ENCODE results near the gene HSD17B3.
A peak's percentile ranks its signal among the peaks of the same experiment; 100 is the strongest.

The HSD17B3 gene

GRCh38 chr9:96216583-96216982, 85.4 kb downstream of the HSD17B3 start:
- Histone ChIP-seq H3K9ac (ENCODE audit: low read depth, low read length) (no peak overlapping the region), H3K27ac (ENCODE audit: low read depth, low read length) (no peak overlapping the region), H3K27me3 (ENCODE audit: control insufficient read depth, insufficient read depth, low read length) (peaks cover 10% of the 10 kb centered on the region), H3K4me3 (ENCODE audit: low read depth, low read length) (no peak overlapping the region), H3K36me3 (ENCODE audit: control insufficient read depth, insufficient read depth, low read length) (no peaks in the 10 kb centered on the region), H3K9me3 (ENCODE audit: control insufficient read depth, insufficient read depth, low read length) (no peaks in the 10 kb centered on the region), H3K4me1 (ENCODE audit: control insufficient read depth, insufficient read depth, low read length) (peaks cover 16% of the 10 kb centered on the region; the same call in 1 of the 2 replicates)

GRCh38 chr9:96215841-96216240, 86.1 kb downstream of the HSD17B3 start:
- Histone ChIP-seq H3K27ac (ENCODE audit: low read depth, low read length) (no peak overlapping the region), H3K36me3 (ENCODE audit: control insufficient read depth, insufficient read depth, low read length) (no peaks in the 10 kb centered on the region), H3K9ac (ENCODE audit: low read depth, low read length) (no peak overlapping the region), H3K9me3 (ENCODE audit: control insufficient read depth, insufficient read depth, low read length) (no peaks in the 10 kb centered on the region), H3K4me1 (ENCODE audit: control insufficient read depth, insufficient read depth, low read length) (peaks cover 16% of the 10 kb centered on the region; the same call in 1 of the 2 replicates), H3K4me3 (ENCODE audit: low read depth, low read length) (no peak overlapping the region), H3K27me3 (ENCODE audit: control insufficient read depth, insufficient read depth, low read length) (peaks cover 10% of the 10 kb centered on the region)

GRCh38 chr9:96214635-96215034, 87.3 kb downstream of the HSD17B3 start:
- H3K4me3 ChIP-seq (ENCODE audit: low read depth, low read length) = no peak overlapping the region
- H3K27ac ChIP-seq (ENCODE audit: low read depth, low read length) = no peak overlapping the region
- peaks cover 16% of the 10 kb centered on the region; the same call in 1 of the 2 replicates for H3K4me1 ChIP-seq (ENCODE audit: control insufficient read depth, insufficient read depth, low read length)
- H3K9ac ChIP-seq (ENCODE audit: low read depth, low read length) = no peak overlapping the region
- peaks cover 10% of the 10 kb centered on the region for H3K27me3 ChIP-seq (ENCODE audit: control insufficient read depth, insufficient read depth, low read length)
- no peaks in the 10 kb centered on the region for H3K36me3 ChIP-seq (ENCODE audit: control insufficient read depth, insufficient read depth, low read length)
- H3K9me3 ChIP-seq (ENCODE audit: control insufficient read depth, insufficient read depth, low read length) = no peaks in the 10 kb centered on the region

- Histone ChIP-seq H3K36me3 (ENCODE audit: control insufficient read depth, insufficient read depth, low read length) (no peaks in the 10 kb centered on the region), H3K4me1 (ENCODE audit: control insufficient read depth, insufficient read depth, low read length) (peaks cover 5% of the 10 kb centered on the region; the same call in 1 of the 2 replicates), H3K9me3 (ENCODE audit: control insufficient read depth, insufficient read depth, low read length) (no peaks in the 10 kb centered on the region), H3K4me3 (ENCODE audit: low read depth, low read length) (no peak overlapping the region), H3K9ac (ENCODE audit: low read depth, low read length) (no peak overlapping the region), H3K27ac (ENCODE audit: low read depth, low read length) (no peak overlapping the region), H3K27me3 (ENCODE audit: control insufficient read depth, insufficient read depth, low read length) (no peaks in the 10 kb centered on the region)
These were observed 92.3 kb downstream of the HSD17B3 start for GRCh38 chr9:96209407-96210271.

- Histone ChIP-seq H3K27ac (ENCODE audit: low read depth, low read length) (no peak overlapping the region), H3K36me3 (ENCODE audit: control insufficient read depth, insufficient read depth, low read length) (no peaks in the 10 kb centered on the region), H3K4me1 (ENCODE audit: control insufficient read depth, insufficient read depth, low read length) (peaks cover 5% of the 10 kb centered on the region), H3K9me3 (ENCODE audit: control insufficient read depth, insufficient read depth, low read length) (no peaks in the 10 kb centered on the region), H3K27me3 (ENCODE audit: control insufficient read depth, insufficient read depth, low read length) (no peaks in the 10 kb centered on the region), H3K4me3 (ENCODE audit: low read depth, low read length) (no peak overlapping the region), H3K9ac (ENCODE audit: low read depth, low read length) (no peak overlapping the region)
These were observed 95.7 kb downstream of the HSD17B3 start for GRCh38 chr9:96206156-96206751.

GRCh38 chr9:96204853-96205252, 97.1 kb downstream of the HSD17B3 start:
- Histone ChIP-seq H3K27ac (ENCODE audit: low read depth, low read length) (no peak overlapping the region), H3K4me3 (ENCODE audit: low read depth, low read length) (no peak overlapping the region), H3K9ac (ENCODE audit: low read depth, low read length) (no peak overlapping the region), H3K27me3 (ENCODE audit: control insufficient read depth, insufficient read depth, low read length) (no peaks in the 10 kb centered on the region), H3K36me3 (ENCODE audit: control insufficient read depth, insufficient read depth, low read length) (no peaks in the 10 kb centered on the region), H3K9me3 (ENCODE audit: control insufficient read depth, insufficient read depth, low read length) (no peaks in the 10 kb centered on the region), H3K4me1 (ENCODE audit: control insufficient read depth, insufficient read depth, low read length) (peaks cover 14% of the 10 kb centered on the region)

GRCh38 chr9:96203867-96204501, 98.0 kb downstream of the HSD17B3 start:
- Histone ChIP-seq H3K27me3 (ENCODE audit: control insufficient read depth, insufficient read depth, low read length) (no peaks in the 10 kb centered on the region), H3K36me3 (ENCODE audit: control insufficient read depth, insufficient read depth, low read length) (no peaks in the 10 kb centered on the region), H3K27ac (ENCODE audit: low read depth, low read length) (no peak overlapping the region), H3K9ac (ENCODE audit: low read depth, low read length) (no peak overlapping the region), H3K4me3 (ENCODE audit: low read depth, low read length) (no peak overlapping the region), H3K9me3 (ENCODE audit: control insufficient read depth, insufficient read depth, low read length) (no peaks in the 10 kb centered on the region), H3K4me1 (ENCODE audit: control insufficient read depth, insufficient read depth, low read length) (peaks cover 14% of the 10 kb centered on the region)

GRCh38 chr9:96202971-96203780, 98.8 kb downstream of the HSD17B3 start:
- Histone ChIP-seq H3K4me3 (ENCODE audit: low read depth, low read length) (no peak overlapping the region), H3K9ac (ENCODE audit: low read depth, low read length) (no peak overlapping the region), H3K27ac (ENCODE audit: low read depth, low read length) (no peak overlapping the region)

GRCh38 chr9:96201140-96201539, 100.8 kb downstream of the HSD17B3 start:
- Histone ChIP-seq H3K4me3 (ENCODE audit: low read depth, low read length) (no peak overlapping the region), H3K9ac (ENCODE audit: low read depth, low read length) (no peak overlapping the region), H3K27me3 (ENCODE audit: control insufficient read depth, insufficient read depth, low read length) (no peaks in the 10 kb centered on the region), H3K4me1 (ENCODE audit: control insufficient read depth, insufficient read depth, low read length) (peaks cover 14% of the 10 kb centered on the region), H3K9me3 (ENCODE audit: control insufficient read depth, insufficient read depth, low read length) (no peaks in the 10 kb centered on the region), H3K27ac (ENCODE audit: low read depth, low read length) (peak overlapping the region; percentile 34), H3K36me3 (ENCODE audit: control insufficient read depth, insufficient read depth, low read length) (no peaks in the 10 kb centered on the region)

More at GRCh38 chr9:96202971-96203780, 98.8 kb downstream of the HSD17B3 start:
- Histone ChIP-seq H3K36me3 (ENCODE audit: control insufficient read depth, insufficient read depth, low read length) (no peaks in the 10 kb centered on the region), H3K27me3 (ENCODE audit: control insufficient read depth, insufficient read depth, low read length) (no peaks in the 10 kb centered on the region), H3K9me3 (ENCODE audit: control insufficient read depth, insufficient read depth, low read length) (no peaks in the 10 kb centered on the region), H3K4me1 (ENCODE audit: control insufficient read depth, insufficient read depth, low read length) (peaks cover 14% of the 10 kb centered on the region)

- Histone ChIP-seq H3K4me3 (ENCODE audit: low read depth, low read length) (no peak overlapping the region), H3K27ac (ENCODE audit: low read depth, low read length) (no peak overlapping the region), H3K27me3 (ENCODE audit: control insufficient read depth, insufficient read depth, low read length) (no peaks in the 10 kb centered on the region), H3K36me3 (ENCODE audit: control insufficient read depth, insufficient read depth, low read length) (no peaks in the 10 kb centered on the region), H3K4me1 (ENCODE audit: control insufficient read depth, insufficient read depth, low read length) (peaks cover 14% of the 10 kb centered on the region), H3K9me3 (ENCODE audit: control insufficient read depth, insufficient read depth, low read length) (no peaks in the 10 kb centered on the region), H3K9ac (ENCODE audit: low read depth, low read length) (no peak overlapping the region)
These were observed 103.0 kb downstream of the HSD17B3 start for GRCh38 chr9:96199006-96199405.

All from HUES48 (cell line).